Omental fat pad (tissue), 4 donors: Measurements from ENCODE around the gene HAUS7. TPM values are rescaled to one million over a fixed set of nuclear protein-coding genes. Genes with fewer than 3 reads are reported as not detected.

Experiments
- ATAC-seq: fragments of 150-250 bp; one replicate; pipeline ENCODE4 v1.9.1; 2016; ENCODE audit warnings: mild to moderate bottlenecking, moderate library complexity; ENCODE audit not compliant: low FRiP score
- DNase-seq: peaks from one replicate; pipeline ENCODE4 v3.0.0-alpha.2; 2019; ENCODE audit warnings: low spot score
- CTCF ChIP-seq, 3 donors: fragments of 450-650 bp; IDR thresholded peaks; one replicate each; pipeline ENCODE4 v1.5.1; 2016 to 2017; ENCODE audit warnings: antibody characterized with exemption in 3 of 3, mild to moderate bottlenecking in 3 of 3, moderate library complexity in 2 of 3
- total RNA-seq, 4 donors: library from RNA; depleted of rRNA; stranded (reverse); fragments of >200 nt; gene quantifications; one replicate each; pipeline ENCODE4 v1.1.0, GENCODE V29; 2016

The HAUS7 gene
- total RNA-seq, 4 donors from 2014 or later: 14.9 to 35.0 (median 23.9) TPM

- ATAC-seq (no peak), DNase-seq (no peak)
- TF ChIP-seq CTCF (IDR thresholded peaks at IDR 0.05): no peak
Measured at GRCh38 chrX:153514259-153514658, 43.9 kb upstream of the HAUS7 start.

GRCh38 chrX:153513265-153513664 lies 42.9 kb upstream of the HAUS7 start:
- DNase-seq: no peak
- ATAC-seq: no peak
- no peak for TF ChIP-seq CTCF (IDR thresholded peaks at IDR 0.05)

- no peak for TF ChIP-seq CTCF (IDR thresholded peaks at IDR 0.05)
- ATAC-seq (no peak), DNase-seq (no peak)
Measured at GRCh38 chrX:153512501-153512893, 42.1 kb upstream of the HAUS7 start.

DNA sequence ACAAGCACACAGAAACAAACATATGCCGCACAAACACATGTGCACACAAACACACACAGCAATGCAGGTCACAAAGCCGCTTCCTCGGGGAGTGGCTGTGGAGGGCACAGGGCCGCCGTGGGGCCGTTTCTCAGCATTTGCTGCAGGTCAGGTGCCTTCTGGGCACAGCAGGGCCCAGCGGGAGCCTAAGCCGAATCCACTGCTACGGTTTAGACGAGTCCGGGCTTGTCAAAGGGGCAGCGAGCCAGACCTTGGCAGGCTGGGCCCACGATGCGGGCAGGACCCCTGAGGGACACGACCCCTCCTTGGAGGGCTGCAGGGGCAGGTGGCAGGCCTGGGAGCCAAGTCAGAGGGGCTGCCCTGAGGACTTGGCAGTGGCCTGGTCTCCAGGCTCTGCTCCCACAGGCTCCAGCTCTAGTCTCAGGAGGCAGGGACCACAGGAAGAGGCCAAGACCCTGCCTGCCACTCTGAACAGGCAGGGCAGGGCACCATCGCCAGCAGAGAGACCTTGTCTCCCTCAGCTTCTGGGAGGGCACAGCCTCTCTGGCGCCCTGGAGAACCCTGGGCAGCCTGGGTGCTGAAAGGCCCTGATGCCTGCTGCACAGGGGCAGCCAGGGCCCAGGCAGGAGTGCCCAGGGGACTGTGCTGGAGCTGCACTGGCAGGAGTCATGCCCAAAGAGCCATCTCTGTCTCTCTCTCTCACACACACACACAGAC lies 41.6 kb upstream of the HAUS7 start:
- no peak for TF ChIP-seq CTCF (IDR thresholded peaks at IDR 0.05)
- no peak for ATAC-seq
- DNase-seq: no peak

GRCh38 chrX:153510383-153510782 lies 40.0 kb upstream of the HAUS7 start:
- DNase-seq (no peak), ATAC-seq (no peak)
- no peak for TF ChIP-seq CTCF (IDR thresholded peaks at IDR 0.05)

GRCh38 chrX:153509592-153509991 lies 39.2 kb upstream of the HAUS7 start:
- no peak for TF ChIP-seq CTCF (IDR thresholded peaks at IDR 0.05)
- DNase-seq (no peak), ATAC-seq (no peak)

GRCh38 chrX:153507484-153508178 lies 37.3 kb upstream of the HAUS7 start:
- ATAC-seq: peak; percentile 83
- DNase-seq: peak; percentile 83
- TF ChIP-seq CTCF (IDR thresholded peaks at IDR 0.05): peak in 2 of 3 donors; percentile 66 to 73
